GM04504 (cell line): Measurements from ENCODE around the gene ANGPTL2.

Experiments
- DNase-seq: peaks from one replicate; pipeline ENCODE4 v3.0.0-alpha.2; 2012; ENCODE audit warnings: low read depth

Gene ANGPTL2

DNA sequence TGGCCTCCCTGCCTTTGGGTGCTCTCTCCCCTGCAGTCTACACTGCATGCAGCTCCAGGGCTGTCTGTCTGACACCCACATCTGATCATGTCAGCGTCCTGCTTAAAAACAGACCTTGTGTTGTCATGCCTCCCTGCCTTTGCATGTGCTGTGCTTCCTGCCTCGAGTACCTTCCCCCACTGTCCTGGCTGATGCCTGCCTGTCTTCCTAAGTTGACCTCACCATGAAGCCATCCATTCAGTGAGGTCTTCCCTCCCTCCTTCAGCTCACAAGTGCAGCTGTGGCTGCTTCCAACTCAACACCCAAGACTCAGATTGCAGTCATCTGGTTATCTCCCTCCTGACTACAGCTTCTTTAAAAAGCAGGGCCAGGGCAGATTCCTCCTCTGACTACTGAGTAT, 5.5 kb downstream of the ANGPTL2 start:
- DNase-seq: no peak

DNA sequence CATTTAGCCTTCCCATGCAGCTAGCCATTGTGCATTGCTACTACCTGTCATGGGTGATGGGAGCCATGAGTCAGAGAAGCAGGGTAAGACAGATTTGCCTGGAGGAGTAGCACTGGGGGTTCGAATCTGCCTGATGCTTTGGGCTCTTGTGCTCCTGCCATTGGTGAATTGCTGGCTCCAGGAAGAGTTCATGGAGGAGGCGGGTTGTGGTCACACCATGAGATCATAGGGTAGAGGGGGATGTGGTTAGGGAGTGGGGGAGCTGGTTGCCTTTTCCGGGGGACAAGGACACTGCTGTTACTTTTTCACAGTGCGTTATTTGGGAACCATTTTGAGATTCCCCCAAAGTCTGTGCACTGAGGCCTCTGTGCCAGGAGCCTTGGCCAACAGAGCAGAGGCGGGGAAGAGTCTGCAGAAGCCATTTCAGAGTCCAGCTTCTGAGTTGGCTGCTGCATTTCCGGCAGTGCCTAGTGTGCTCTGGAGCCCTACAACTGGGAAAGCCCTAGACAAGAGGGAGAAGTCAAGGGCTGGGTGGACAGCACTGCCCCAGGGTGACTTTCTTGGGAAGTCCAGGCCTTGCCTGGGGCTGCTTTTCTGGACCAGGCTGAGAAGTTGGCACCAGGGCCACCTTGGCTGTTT, 6.2 kb downstream of the ANGPTL2 start:
- DNase-seq: no peak

DNA sequence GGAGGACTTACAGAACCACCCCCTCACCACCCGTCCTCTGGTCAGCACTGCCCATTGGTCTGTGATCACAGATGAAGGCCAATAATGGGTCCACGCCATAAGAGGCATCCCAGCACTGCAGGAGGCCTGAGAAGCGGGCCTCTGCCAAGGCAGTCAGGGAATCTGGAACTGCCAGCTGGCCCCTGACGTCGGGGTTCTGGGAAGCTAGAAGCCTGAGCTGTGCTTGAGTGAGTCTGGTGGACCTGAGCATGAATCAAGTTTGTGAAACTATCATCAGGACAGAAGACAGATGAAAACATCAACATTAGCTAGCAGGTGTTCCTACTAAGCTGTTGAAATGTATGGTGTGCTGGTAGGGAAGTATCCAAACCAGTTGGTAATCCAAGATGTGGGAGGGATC, 7.8 kb downstream of the ANGPTL2 start:
- no peak for DNase-seq

DNA sequence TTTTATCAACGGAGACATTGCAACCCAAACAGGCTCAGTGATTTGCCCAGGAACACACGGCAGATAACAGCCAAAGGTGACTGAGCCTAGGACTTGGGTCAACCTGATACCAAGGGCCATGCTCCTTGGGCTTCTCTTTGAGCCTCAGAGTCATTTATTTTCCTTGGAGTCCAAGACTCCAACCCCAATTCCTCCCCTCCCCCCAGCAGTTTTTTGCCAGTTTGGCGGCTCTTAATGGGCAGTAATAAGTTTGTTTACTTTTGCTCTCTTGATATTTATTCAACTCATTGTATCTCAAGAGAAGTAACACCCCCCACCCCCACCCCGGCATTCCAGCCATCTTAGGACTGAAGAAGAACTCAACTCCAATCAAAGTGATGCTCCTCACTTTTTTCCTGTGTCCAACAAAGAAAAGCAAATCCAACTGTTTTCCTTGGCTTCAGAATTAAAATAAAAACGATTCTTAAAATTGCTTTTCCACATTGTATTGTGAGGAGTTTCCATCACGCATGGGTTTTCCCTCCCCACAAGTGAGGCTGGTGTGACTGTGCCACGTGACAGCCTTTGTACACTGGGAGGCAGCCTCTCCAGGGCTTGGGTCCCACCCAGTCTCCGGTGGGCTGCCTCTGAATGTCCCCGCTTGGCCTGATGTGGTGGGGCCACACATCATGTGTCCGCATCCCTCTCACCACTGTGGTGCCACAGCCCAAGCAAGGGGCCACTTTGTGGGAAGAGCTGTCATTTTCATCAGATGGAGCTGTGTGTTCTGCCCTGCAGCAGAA, 9.1 kb downstream of the ANGPTL2 start:
- no peak for DNase-seq

DNA sequence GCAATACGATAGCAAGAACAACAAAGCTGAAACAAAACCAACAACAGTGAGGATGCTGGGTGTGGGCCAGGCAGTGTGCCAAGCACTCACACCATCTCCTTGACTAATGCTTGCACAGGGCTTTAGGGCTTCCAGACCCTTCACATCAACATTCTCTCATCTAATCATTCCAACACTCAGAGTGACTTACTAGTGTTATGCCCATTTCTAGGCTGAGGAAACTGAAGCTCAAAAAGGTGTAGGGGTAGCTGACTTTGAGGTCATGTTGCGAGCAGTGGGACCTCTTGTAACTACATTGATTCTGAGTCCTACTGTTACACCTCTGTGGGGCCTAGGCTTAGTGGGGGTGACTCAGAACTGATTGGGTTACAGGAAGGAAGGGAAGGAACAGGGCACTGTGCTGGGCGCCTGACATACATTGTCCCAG, 9.7 kb downstream of the ANGPTL2 start:
- no peak for DNase-seq

DNA sequence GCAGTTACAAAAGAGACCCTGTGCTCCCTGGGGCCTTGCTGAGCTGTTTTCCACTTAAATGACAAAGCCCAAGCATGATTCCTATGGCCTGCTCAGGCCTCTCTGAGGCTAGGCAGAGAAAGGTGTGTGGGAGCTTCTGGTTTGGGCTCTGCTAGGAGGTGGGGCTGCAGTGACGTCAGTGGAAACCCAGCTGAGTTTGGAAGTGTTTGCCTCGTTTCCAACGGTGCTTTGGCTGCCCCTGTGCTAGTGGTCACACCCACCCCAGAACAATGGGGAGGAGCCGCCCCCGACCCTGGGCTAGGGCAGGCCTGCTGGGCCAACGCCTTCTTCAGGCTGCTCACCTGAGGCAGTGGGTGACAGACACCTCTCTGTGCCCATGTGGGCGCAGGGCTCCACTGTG, 10.4 kb downstream of the ANGPTL2 start:
- DNase-seq: no peak

GRCh38 chr9:127109212-127109711, 13.2 kb downstream of the ANGPTL2 start:
- no peak for DNase-seq

DNA sequence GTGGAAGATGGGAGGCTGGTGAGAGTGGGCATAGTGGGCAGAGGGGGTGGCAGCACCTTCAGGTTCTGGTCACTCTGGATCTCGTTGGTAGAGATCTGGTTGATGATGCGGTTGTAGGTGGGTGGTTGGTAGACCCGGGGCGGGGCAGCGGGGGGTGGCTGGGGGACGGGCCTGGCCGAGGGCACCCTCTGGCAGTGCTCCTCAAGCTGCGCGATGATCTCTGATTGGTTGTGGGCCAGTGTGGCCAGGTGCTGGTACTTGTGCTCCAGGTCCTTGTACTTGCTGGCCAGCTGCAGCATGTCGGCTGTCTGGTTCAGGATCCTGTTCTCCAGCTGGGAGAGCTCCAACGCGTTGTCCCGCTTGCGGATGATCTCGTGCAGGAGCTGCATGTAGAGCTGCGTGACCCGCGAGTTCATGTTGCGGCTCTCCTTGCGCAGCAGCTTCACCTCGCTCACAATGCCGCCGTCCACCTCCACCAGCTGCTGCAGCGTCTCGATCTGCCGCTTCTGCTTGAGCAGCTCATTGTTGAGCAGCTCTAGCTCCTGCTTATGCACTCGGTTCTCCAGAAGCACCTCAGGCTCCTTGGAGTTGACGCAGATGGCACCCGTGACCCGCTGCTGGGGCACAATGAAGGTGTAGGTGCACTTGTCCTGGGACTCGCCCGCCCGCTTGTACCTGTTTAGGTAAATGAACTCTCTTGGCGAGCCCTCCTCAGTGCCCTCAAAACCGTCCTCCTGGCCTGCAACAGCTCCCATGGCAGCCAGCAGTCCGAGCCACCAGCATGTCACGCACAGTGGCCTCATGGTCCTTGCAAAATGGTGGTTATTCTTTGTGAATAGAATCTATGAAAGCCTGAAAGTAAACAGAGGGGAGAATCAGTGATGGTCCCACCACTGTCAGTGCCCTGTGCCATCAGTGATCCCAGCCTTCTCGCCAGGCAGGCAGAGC, 14.2 kb downstream of the ANGPTL2 start:
- no peak for DNase-seq

GRCh38 chr9:127107171-127107928, 15.1 kb downstream of the ANGPTL2 start:
- DNase-seq: no peak

GRCh38 chr9:127106466-127106855, 16.0 kb downstream of the ANGPTL2 start:
- no peak for DNase-seq

- no peak for DNase-seq
Observed at GRCh38 chr9:127105805-127106465, 16.5 kb downstream of the ANGPTL2 start.

- DNase-seq: no peak
Observed at GRCh38 chr9:127104581-127105311, 17.7 kb downstream of the ANGPTL2 start.

DNA sequence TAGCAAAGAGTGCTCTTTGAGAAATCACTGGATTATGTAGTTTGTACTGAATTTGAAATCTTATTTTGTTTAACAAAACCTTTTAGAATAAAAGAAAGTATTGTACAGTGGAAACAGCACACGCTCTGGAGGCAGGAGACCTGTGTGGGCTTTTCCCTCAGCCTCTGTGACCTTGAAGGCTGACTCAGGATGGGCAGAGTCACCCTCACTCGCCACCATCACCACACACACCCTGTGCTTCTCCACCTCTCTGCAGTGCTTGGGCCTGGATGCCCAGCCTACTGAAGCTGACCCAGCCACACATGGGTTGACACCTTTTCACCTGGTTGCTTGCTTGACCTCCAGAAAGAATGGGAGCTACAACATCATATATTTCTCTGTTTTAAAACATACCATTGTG, 19.6 kb downstream of the ANGPTL2 start:
- no peak for DNase-seq

DNA sequence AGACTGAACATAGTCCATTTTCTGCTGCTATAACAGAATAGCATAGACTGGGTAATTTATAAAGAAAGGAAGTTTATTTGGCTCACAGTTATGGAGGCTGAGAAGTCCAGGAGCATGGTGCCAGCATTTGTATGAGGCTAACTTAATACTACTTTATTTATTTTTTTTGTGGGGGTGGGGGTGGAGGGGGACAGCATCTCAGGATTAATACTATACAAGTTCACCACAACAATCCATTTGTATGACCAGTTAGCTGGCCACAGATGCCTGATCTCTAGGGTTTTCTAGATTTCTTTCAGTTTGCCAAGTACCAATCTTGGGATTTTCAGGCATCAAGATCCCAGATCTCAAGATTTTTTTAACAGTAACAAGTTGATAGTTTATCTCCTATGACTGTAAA, 20.3 kb downstream of the ANGPTL2 start:
- no peak for DNase-seq

GRCh38 chr9:127099664-127100063, 22.8 kb downstream of the ANGPTL2 start:
- DNase-seq: no peak

DNA sequence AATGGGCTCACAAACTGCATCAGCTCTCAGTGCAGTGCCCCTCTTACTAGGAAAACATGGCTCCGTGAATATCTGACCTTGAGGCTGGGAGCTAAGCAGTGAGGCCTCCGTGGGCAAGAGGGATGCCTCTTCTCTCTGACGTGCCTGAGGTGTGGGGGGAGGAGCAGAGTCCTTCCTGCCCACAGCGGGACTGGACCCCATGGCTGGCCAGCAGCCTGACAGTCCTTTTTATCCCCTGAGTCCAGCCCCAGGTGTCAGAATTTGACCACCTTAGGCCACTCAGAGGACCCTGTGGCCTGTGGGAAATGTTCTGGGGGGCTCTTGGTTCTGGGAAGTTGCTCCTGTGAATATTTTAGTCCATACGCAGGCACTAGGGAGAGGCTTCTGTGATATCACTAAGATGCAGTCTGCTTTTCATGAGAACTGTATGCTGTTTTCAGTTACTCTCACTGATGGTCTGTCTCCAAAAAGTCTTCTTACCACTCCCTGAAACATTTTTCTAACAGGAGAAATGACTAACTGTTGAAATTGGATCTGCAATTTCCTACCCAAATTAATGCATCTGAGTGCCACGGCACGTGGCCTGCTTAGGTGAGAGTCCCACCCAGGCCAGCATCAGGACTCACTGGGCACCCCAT, 23.4 kb downstream of the ANGPTL2 start:
- no peak for DNase-seq

- no peak for DNase-seq
Observed at GRCh38 chr9:127097683-127098082, 24.8 kb downstream of the ANGPTL2 start.

- no peak for DNase-seq
Observed at GRCh38 chr9:127096208-127096607, 26.2 kb downstream of the ANGPTL2 start.

GRCh38 chr9:127095411-127095810, 27.0 kb downstream of the ANGPTL2 start:
- no peak for DNase-seq
